HCT116 (cell line): ENCODE measurements around the gene PLD5.
"Not testable (repeated sequence)": the region's sequence is repeated elsewhere in the genome, so short reads cannot be mapped to it uniquely, and the experiment has no call there.

ENCODE experiments used
- CTCF ChIP-seq, 3 experiments: fragments of 200-600 bp in 1 of 3; sonication (generic) in 1 of 3; IDR thresholded peaks in 2 of 3; conservative IDR thresholded peaks in 1 of 3; 2 replicates each; pipeline ENCODE4 v1.5.1; 2012 to 2017; ENCODE audit warnings: low read depth in 2 of 3, low read length in 2 of 3, antibody characterized with exemption in 1 of 3, borderline replicate concordance in 1 of 3, control low read depth in 1 of 3, mild to moderate bottlenecking in 1 of 3, mixed read lengths in 1 of 3, mixed run types in 1 of 3, moderate library complexity in 1 of 3; ENCODE audit not compliant: insufficient read depth in 1 of 3
- POLR2A ChIP-seq: IDR thresholded peaks from 2 replicates; pipeline ENCODE4 v1.7.0; 2011; ENCODE audit warnings: borderline replicate concordance; ENCODE audit not compliant: insufficient read depth, insufficient read length; ENCODE audit errors: extremely low read depth
- SIN3A ChIP-seq: IDR thresholded peaks from 2 replicates; pipeline ENCODE4 v1.6.1; 2012; ENCODE audit warnings: low read depth

- not testable (repeated sequence) for TF ChIP-seq CTCF (IDR thresholded peaks at IDR 0.05 in 2 of 3, conservative IDR thresholded peaks at IDR 0.05 in 1 of 3; ENCODE audit: borderline replicate concordance in 1 of 3, insufficient read depth in 1 of 3, low read depth in 2 of 3, low read length in 2 of 3); POLR2A; SIN3A
These were observed 197.1 kb downstream of the PLD5 start for GRCh38 chr1:242327381-242327780.
